BJ (cell line): ENCODE results near the gene TTC33. TPM values are rescaled to one million over a fixed set of nuclear protein-coding genes. Genes with fewer than 3 reads are reported as not detected.

Experiments
- CTCF ChIA-PET: fragments of 350-600 bp; formaldehyde crosslinking; extraction: SDS; loops from one replicate; lab custom pipeline; 2021; ENCODE audit warnings: antibody characterized with exemption, inconsistent platforms; lab: Yijun Ruan, JAX
- POLR2A ChIA-PET: fragments of 300-600 bp; sonication (Branson Sonifier 250); formaldehyde crosslinking; extraction: SDS; loops from one replicate; lab custom pipeline; 2021; ENCODE audit warnings: antibody characterized with exemption; lab: Charles Lee
- DNase-seq: peaks from one replicate; pipeline ENCODE4 v3.0.0-alpha.2; 2011; ENCODE audit warnings: low read depth
- H3K27me3 ChIP-seq: 2 replicates; pipeline ENCODE4 v1.6.0; 2011; ENCODE audit warnings: low read length; ENCODE audit not compliant: control insufficient read depth, insufficient read depth
- H3K36me3 ChIP-seq: 2 replicates; pipeline ENCODE4 v1.5.1; 2011; ENCODE audit warnings: low read length; ENCODE audit not compliant: control insufficient read depth, insufficient read depth
- H3K4me3 ChIP-seq: 2 replicates; pipeline ENCODE4 v1.5.1; 2011; ENCODE audit warnings: low read depth, mild to moderate bottlenecking, control low read depth, low read length
- CTCF ChIP-seq: IDR thresholded peaks from 2 replicates; pipeline ENCODE4 v1.5.1; 2011; ENCODE audit warnings: low read depth, mild to moderate bottlenecking, control low read depth, inconsistent platforms, low read length, moderate library complexity; ENCODE audit not compliant: insufficient read depth
- polyA plus RNA-seq: library from polyadenylated mRNA; depleted of rRNA; stranded (reverse); fragments of >200 nt; gene quantifications from 2 replicates; pipeline ENCODE4 v1.2.3, GENCODE V29; 2011

The TTC33 gene
- polyA plus RNA-seq, 1 experiment = 2.8 TPM

DNA sequence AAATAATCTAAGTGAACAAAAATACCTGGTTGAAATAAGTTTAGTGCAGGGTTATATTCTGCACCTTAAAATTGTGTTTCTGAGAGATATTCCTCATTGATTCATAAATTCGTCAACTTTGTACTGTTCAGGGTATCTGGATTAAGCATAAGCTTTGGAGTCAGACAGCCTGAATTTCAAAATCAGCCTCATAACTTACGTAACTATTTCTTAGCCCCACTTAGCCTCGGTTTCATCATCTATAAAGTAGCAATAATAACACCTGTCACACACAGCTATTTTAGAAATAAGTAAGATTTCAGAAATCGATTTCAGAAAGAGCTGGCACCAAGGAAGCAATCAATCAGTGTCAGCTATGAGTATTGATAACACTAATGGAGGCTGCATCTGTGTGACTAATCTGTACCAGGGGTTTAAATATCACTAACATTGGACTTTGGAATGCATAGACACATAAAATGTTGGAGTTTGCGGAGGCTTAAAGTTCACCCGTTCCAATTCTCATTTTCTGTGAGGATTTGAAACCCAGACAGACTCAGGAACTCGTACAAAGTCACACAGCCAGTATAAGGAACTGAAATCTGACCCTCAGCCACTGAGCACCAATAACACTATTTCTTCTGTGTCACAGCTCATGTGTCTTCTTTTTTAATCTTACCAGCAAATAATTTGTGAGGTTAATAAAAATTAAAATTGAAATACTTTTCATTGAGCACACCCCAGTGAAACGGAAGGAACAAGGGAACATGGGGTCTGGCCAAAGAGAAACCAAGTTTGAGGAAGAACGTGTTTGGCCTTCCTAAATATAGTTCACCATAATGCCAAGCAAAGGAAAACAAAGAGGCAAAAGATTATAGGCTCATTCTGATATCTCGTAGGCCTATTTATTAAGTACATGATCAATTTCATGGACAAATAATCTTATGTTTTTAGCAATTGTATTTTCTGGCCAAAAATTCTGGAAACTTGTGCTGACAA lies 270.5 kb downstream of the TTC33 start:
- ChIA-PET CTCF (no interaction called here), POLR2A (no interaction called here)
- Histone ChIP-seq H3K4me3 (no peak overlapping the region), H3K27me3 (0 out of 2 replicates have a peak, but pooled peaks cover 2% of the 10 kb centered on the region), H3K36me3 (no peaks in the 10 kb centered on the region)
- TF ChIP-seq CTCF = no peak
- DNase-seq = no peak

GRCh38 chr5:40484495-40484894 lies 271.3 kb downstream of the TTC33 start:
- POLR2A ChIA-PET = no interaction called here
- no peaks in the 10 kb centered on the region for H3K36me3 ChIP-seq
- CTCF ChIA-PET = no interaction called here
- 0 out of 2 replicates have a peak, but pooled peaks cover 2% of the 10 kb centered on the region for H3K27me3 ChIP-seq
- no peak for TF ChIP-seq CTCF
- no peak overlapping the region for H3K4me3 ChIP-seq
- no peak for DNase-seq

GRCh38 chr5:40483316-40483715 lies 272.4 kb downstream of the TTC33 start:
- Histone ChIP-seq H3K36me3 (no peaks in the 10 kb centered on the region), H3K4me3 (no peak overlapping the region), H3K27me3 (0 out of 2 replicates have a peak, but pooled peaks cover 2% of the 10 kb centered on the region)
- TF ChIP-seq CTCF = no peak
- ChIA-PET POLR2A (no interaction called here), CTCF (interaction anchor here (1.0 kb wide), 1 partner anchor 14 kb away, joined by 3 read pairs; no protein-coding TSS in a partner anchor)
- no peak for DNase-seq

- no peak for TF ChIP-seq CTCF
- Histone ChIP-seq H3K36me3 (no peaks in the 10 kb centered on the region), H3K4me3 (no peak overlapping the region), H3K27me3 (no peaks in the 10 kb centered on the region)
- CTCF ChIA-PET = no interaction called here
- POLR2A ChIA-PET = no interaction called here
- no peak for DNase-seq
Measured at GRCh38 chr5:40481241-40481640, 274.5 kb downstream of the TTC33 start.

GRCh38 chr5:40480392-40480791 lies 275.4 kb downstream of the TTC33 start:
- Histone ChIP-seq H3K36me3 (no peaks in the 10 kb centered on the region), H3K27me3 (no peaks in the 10 kb centered on the region), H3K4me3 (no peak overlapping the region)
- ChIA-PET CTCF (no interaction called here), POLR2A (no interaction called here)
- no peak for DNase-seq
- no peak for TF ChIP-seq CTCF
